ENCODE results near the gene NPEPL1.
"Not testable (repeated sequence)": the region's sequence is repeated elsewhere in the genome, so short reads cannot be mapped to it uniquely, and the experiment has no call there.

The NPEPL1 gene

GRCh38 chr20:58743929-58744534 is 51.4 kb downstream of the NPEPL1 start:
- no peak for DNase-seq (ENCODE audit: low read depth)

GRCh38 chr20:58744836-58745235 is 52.2 kb downstream of the NPEPL1 start:
- no peak for DNase-seq (ENCODE audit: low read depth)

- DNase-seq (ENCODE audit: low read depth) = no peak
Measured at GRCh38 chr20:58745391-58745790, 52.8 kb downstream of the NPEPL1 start.

- no peak for DNase-seq (ENCODE audit: low read depth)
Measured at GRCh38 chr20:58746620-58747019, 54.0 kb downstream of the NPEPL1 start.

- no peak for DNase-seq (ENCODE audit: low read depth)
Measured at GRCh38 chr20:58747211-58747610, 54.6 kb downstream of the NPEPL1 start.

GRCh38 chr20:58748618-58749017 is 56.0 kb downstream of the NPEPL1 start:
- no peak for DNase-seq (ENCODE audit: low read depth)

GRCh38 chr20:58749098-58749769 is 56.6 kb downstream of the NPEPL1 start:
- DNase-seq (ENCODE audit: low read depth) = no peak

GRCh38 chr20:58749979-58750378 is 57.4 kb downstream of the NPEPL1 start:
- DNase-seq (ENCODE audit: low read depth) = no peak

- not testable (repeated sequence) for DNase-seq (ENCODE audit: low read depth)
Measured at GRCh38 chr20:58750706-58751105, 58.1 kb downstream of the NPEPL1 start.

GRCh38 chr20:58751979-58752378 is 59.4 kb downstream of the NPEPL1 start:
- DNase-seq (ENCODE audit: low read depth) = no peak

GRCh38 chr20:58752565-58752964 is 60.0 kb downstream of the NPEPL1 start:
- DNase-seq (ENCODE audit: low read depth) = no peak

GRCh38 chr20:58753267-58753921 is 60.8 kb downstream of the NPEPL1 start:
- DNase-seq (ENCODE audit: low read depth) = no peak

- no peak for DNase-seq (ENCODE audit: low read depth)
Measured at GRCh38 chr20:58753922-58754551, 61.4 kb downstream of the NPEPL1 start.

- no peak for DNase-seq (ENCODE audit: low read depth)
Measured at GRCh38 chr20:58754584-58754983, 62.0 kb downstream of the NPEPL1 start.

GRCh38 chr20:58755062-58755697 is 62.6 kb downstream of the NPEPL1 start:
- no peak for DNase-seq (ENCODE audit: low read depth)

- DNase-seq (ENCODE audit: low read depth) = no peak
Measured at GRCh38 chr20:58755766-58756449, 63.3 kb downstream of the NPEPL1 start.

- DNase-seq (ENCODE audit: low read depth) = no peak
Measured at GRCh38 chr20:58756450-58756775, 63.8 kb downstream of the NPEPL1 start.

GRCh38 chr20:58757647-58758046 is 65.0 kb downstream of the NPEPL1 start:
- DNase-seq (ENCODE audit: low read depth) = not testable (repeated sequence)

GRCh38 chr20:58759947-58760346 is 67.3 kb downstream of the NPEPL1 start:
- no peak for DNase-seq (ENCODE audit: low read depth)

GRCh38 chr20:58760856-58761255 is 68.3 kb downstream of the NPEPL1 start:
- DNase-seq (ENCODE audit: low read depth) = no peak

- no peak for DNase-seq (ENCODE audit: low read depth)
Measured at GRCh38 chr20:58762120-58762519, 69.5 kb downstream of the NPEPL1 start.

GRCh38 chr20:58763076-58763475 is 70.5 kb downstream of the NPEPL1 start:
- DNase-seq (ENCODE audit: low read depth) = no peak

Measured in fibroblast of the conjunctiva (primary cell).